Spleen (tissue), 7 donors: Measurements from ENCODE around the gene MAGEA11.

Experiments used
- POLR2A ChIP-seq, 3 donors: fragments of 450-650 bp; IDR thresholded peaks; one replicate each; pipeline ENCODE4 v1.5.1; 2017; ENCODE audit warnings: antibody characterized with exemption in 3 of 3, mild to moderate bottlenecking in 1 of 3
- POLR2AphosphoS5 ChIP-seq, 3 donors: sonication (generic); formaldehyde crosslinking; IDR thresholded peaks; one replicate each; pipeline ENCODE4 v1.5.1; 2017; ENCODE audit warnings: antibody characterized with exemption in 3 of 3
- TF ChIP-seq, protein P1 (sequence below), 11 experiments: fragments of 200-600 bp in 7 of 11; fragments of 450-650 bp in 4 of 11; sonication (generic) in 4 of 11; IDR thresholded peaks in 8 of 11; conservative IDR thresholded peaks in 3 of 11; 1 replicate in 7 of 11; 2 replicates in 4 of 11; pipeline versions ENCODE4 v1.4.0 to v1.8.0; 2016 to 2021; ENCODE audit warnings: antibody characterized with exemption in 11 of 11, inconsistent platforms in 4 of 11, mild to moderate bottlenecking in 1 of 11
- donor health status: DM: no; HTN: no; CAD: no; lungs with moderate emphysema.
- donor health status: DM: no; HTN: no; CAD: no.
- donor health status: DM: no; HTN: no; CAD: no.

DNA sequence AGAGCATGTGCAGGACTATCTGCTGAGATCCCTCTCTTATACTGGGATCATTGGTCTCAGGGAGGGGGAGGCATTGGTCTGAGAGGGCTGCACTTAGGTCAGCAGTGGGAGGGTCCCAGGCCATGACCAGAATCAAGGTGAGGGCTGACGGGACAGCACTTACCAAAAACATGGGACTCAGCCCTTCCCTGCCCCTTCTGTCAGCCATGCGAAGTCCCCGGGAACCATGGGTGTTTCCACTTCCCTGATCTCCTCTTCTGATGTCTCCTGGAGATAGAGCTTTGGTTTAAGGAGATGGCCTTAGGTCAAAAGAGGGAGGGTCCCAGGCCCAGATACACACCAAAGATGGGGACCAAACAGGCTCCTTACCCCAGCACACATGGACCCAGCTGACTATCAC lies 49.1 kb downstream of the MAGEA11 start:
- TF ChIP-seq, protein P1, sequence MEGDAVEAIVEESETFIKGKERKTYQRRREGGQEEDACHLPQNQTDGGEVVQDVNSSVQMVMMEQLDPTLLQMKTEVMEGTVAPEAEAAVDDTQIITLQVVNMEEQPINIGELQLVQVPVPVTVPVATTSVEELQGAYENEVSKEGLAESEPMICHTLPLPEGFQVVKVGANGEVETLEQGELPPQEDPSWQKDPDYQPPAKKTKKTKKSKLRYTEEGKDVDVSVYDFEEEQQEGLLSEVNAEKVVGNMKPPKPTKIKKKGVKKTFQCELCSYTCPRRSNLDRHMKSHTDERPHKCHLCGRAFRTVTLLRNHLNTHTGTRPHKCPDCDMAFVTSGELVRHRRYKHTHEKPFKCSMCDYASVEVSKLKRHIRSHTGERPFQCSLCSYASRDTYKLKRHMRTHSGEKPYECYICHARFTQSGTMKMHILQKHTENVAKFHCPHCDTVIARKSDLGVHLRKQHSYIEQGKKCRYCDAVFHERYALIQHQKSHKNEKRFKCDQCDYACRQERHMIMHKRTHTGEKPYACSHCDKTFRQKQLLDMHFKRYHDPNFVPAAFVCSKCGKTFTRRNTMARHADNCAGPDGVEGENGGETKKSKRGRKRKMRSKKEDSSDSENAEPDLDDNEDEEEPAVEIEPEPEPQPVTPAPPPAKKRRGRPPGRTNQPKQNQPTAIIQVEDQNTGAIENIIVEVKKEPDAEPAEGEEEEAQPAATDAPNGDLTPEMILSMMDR (IDR thresholded peaks at IDR 0.05 in 8 of 11, conservative IDR thresholded peaks at IDR 0.05 in 3 of 11): no peak
- TF ChIP-seq POLR2A (IDR thresholded peaks at IDR 0.05): no peak
- TF ChIP-seq POLR2AphosphoS5 (IDR thresholded peaks at IDR 0.05): no peak
